ENCODE measurements around the gene DDX54.
"Not testable (repeated sequence)": the region's sequence is repeated elsewhere in the genome, so short reads cannot be mapped to it uniquely, and the experiment has no call there.

Gene DDX54

GRCh38 chr12:113161415-113162016 is 23.8 kb downstream of the DDX54 start:
- no peak for DNase-seq

- DNase-seq, result no peak
Measured at GRCh38 chr12:113159937-113160336, 25.3 kb downstream of the DDX54 start.

GRCh38 chr12:113158439-113159203 is 26.7 kb downstream of the DDX54 start:
- DNase-seq, result no peak

GRCh38 chr12:113157218-113157859 is 27.9 kb downstream of the DDX54 start:
- no peak for DNase-seq

DNA sequence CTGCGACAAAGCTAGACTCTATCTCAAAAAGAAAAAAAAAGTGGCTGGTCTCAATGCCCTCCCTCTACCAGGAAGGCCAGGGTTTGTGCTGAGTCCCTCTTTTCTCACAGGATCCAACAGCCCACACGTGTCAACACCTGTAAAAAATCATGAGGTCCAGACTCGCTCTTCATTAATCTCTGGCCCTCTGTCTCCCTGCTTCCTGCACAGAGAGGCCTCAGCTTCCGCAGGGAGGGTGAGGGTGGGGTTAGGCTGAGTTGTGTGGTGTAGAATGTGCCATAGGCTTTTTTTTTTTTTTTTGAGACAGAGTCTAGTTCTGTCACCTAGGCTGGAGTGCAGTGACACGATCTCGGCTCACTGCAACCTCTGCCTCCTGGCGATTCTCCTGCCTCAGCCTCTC is 29.6 kb downstream of the DDX54 start:
- DNase-seq, result no peak

GRCh38 chr12:113155060-113155459 is 30.2 kb downstream of the DDX54 start:
- no peak for DNase-seq

DNA sequence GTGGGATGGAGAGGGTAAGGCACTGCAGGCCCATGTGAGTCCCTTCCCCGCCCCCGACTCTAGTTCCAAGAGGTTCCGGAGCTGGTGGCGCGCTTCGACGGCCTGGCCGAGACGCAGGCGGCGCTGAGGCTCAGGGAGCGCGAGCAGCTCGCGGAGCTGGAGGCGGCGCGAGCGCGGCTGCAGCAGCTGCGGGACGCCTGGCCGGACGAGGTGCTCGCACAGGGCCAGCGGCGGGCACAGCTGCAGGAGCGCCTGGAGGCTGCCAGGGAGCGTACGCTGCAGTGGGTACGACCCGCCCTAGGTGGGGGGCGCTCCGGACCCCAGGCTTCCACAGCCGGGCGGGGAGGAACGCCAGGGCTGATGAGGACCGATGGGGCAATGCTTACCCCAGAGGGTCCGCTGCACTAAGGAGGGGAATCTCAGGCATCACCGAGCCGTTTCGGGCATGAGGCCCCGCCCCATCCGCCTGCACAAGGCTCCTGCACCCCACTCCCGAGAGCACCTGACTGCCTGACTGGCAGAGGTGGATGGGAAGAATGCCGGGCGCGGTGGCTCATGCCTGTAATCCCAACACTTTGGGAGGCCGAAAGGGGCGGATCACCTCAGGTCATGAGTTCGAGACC is 30.8 kb downstream of the DDX54 start:
- DNase-seq, result no peak

DNA sequence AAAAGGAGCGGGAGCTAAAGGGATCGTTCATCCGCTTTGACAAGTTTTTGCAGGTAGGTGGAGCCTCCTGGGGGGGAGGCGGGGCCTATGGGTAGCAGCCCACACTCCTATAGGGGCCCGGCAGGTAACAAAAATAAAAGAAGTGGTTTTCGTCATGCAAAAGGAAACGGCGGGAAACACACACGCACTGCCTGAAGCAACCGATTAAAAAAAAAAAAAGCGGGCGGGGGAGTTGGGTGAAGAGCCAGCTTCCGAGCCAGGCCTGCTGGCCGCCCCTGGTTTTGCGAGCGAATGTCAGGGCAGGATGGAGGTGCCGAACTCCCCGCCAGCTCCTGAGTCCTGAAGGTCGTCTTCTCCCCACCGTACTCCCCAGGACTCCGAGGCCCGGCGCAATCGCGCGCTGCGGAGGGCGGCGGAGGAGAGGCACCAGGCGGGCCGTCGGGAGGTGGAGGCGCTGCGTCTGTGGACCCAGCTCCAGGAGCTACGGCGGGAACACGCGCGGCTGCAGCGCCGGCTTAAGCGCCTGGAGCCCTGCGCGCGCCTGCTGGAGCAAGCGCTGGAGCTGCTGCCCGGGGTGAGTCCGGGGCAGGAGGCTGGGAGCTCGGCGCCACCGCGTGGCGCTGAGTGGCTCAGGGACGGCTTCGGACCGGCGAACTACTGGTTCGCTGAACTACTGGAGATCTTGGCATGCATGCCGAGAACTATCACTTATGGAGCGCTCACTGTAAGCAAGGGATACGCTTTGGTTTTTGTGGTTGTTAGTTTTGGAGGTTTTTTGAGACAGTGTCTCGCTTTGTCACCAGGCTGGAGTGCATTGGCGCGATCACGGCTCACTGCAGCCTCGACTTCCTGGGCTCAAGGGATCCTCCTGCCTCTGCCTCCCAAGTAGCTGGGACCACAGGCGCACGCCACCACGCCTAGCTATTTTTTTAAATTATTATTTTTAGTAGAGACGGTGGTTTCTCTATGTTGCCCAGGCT is 32.2 kb downstream of the DDX54 start:
- DNase-seq, result no peak

DNA sequence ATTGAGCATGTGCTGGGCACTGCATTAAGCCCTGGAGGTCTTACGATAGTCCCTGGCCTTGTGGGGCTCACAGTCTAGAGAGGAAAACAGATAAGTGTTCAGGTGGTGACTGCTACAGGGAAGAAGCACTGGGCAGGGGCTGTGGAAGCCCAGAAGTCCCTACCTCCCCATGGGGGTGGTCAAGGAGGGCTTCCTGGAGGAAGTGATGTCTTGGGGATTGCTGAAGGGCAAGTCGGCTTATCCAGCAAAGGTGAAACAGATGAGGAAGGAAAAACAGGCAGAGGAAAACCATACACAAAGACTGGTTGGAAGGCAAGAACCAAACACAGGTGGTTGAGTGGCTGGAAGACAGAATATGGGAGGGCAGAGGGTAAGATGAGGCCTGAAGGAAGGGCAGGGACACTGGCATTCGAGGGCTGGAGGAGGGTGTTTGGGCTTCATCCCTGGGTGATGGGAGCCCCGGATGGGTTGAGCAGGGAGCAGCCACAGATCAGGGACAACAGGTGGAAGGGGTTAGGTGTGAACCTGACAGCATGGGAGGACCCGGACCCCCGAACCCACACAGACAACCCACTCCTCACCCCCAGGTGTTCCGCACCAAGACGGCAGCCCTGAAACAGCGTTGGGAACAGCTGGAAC is 33.0 kb downstream of the DDX54 start:
- no peak for DNase-seq

DNA sequence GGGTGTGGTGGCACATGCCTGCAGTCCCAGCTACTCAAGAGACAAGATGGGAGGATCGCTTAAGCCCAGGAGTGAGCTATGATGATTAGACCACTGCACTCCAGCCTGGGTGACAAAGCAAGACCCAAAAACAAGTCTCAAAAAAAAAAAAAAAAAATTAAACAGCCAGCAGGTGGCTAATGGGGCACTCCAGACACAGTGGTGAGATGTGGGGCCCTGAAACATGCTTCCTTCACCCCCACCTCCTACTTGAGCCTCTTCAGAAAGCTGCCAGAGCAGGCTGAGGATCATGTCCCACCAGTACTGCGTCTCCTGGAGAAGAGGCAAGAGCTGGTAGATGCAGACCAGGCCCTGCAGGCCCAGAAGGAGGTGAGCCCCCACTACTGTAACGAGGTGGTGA is 33.6 kb downstream of the DDX54 start:
- DNase-seq, result no peak

- no peak for DNase-seq
Measured at GRCh38 chr12:113149361-113150150, 35.7 kb downstream of the DDX54 start, which contains the start of gene CFAP73. CFAP73 (plus strand) TSS chr12:113149724; CDS start chr12:113149858, 134 bp downstream.

- no peak for DNase-seq
Measured at GRCh38 chr12:113146999-113147398, 38.3 kb downstream of the DDX54 start.

DNA sequence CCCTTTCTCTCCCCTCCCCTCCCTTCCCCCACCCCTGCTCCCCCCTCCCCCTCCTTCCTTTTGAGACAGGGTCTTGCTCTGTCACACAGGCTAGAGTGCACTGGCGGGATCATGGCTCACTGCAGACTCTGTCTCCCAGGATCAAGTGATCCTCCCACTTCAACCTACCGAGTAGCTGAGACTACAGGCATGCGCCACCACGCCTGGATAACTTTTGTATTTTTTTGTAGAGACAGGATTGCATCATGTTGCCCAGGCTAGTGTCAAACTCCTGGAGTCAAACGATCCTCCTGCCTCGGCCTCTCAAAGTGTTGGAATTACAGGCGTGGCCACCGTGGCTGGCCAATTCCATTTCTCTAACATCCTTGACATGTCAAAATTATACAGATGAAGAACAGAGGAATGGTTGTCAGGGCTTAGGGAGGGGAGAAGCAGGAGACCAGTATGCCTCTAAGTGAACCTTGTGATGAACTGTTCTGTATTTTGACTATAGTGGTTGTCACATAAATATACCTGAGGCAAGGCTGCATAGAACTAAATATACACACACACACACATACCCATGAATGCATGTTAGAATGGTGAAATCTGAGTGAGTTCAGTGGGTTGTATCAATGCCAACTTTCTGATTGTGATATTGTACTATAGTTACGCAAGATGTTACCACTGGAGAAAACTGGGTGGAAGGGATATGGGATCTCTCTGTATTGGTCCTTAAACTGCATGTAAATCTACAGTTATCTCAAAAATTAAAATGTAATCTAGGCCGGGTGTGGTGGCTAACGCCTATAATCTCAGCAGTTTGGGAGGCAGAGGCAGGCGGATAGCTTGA is 39.3 kb downstream of the DDX54 start:
- DNase-seq, result no peak

DNA sequence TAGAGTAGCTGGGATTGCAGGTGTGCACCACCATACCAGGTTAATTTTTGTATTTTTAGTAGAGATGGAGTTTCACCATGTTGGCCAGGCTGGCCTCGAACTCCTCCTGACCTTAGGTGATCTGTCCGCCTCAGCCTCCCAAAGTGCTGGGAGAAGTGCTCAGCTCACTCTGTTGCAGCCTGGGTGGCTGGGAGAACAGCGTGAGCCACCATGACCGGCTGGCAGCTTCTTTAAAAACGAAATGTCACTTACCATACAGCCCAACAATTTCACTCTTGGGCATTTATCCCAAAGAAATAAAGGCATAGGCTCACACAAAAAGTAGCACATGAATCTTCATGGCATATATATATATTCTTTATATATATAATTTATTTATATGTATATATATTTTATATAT is 40.5 kb downstream of the DDX54 start:
- DNase-seq, result no peak

- DNase-seq, result no peak
Measured at GRCh38 chr12:113143959-113144358, 41.3 kb downstream of the DDX54 start.

- no peak for DNase-seq
Measured at GRCh38 chr12:113142886-113143332, 42.4 kb downstream of the DDX54 start.

DNA sequence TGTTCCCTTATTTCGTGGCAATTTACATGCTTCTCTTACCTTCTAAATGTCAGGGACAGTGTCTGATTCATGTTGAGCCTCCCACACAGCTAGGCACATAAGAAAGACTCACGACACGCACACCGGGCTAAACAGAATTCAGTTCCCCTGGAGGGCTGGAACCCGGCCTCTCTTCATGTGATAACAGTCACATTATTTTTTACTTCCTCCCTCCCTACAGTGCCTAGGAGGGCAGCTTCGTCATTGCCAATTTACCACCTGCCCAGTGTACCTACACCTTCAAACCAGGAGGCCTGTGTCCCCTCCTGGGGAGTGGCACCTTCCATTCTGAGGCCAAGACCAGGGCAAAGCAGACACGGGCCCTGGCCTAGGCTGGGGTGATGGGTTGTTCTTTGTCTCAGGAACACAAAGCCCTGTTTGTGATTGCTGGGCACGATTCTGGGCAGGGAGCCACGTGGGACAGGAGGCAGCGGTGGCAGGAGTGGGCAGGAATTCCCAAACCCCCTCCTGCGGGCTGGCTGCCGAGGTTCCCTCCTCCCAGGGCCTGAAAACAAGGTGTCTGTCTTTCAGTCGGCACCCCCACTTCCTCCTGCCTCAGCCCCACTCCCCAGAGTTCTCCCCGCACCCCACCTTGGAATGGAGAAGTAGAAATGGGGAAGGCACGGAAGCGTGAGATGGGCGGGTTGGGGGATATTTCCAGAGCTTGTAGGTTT is 42.9 kb downstream of the DDX54 start:
- no peak for DNase-seq

DNA sequence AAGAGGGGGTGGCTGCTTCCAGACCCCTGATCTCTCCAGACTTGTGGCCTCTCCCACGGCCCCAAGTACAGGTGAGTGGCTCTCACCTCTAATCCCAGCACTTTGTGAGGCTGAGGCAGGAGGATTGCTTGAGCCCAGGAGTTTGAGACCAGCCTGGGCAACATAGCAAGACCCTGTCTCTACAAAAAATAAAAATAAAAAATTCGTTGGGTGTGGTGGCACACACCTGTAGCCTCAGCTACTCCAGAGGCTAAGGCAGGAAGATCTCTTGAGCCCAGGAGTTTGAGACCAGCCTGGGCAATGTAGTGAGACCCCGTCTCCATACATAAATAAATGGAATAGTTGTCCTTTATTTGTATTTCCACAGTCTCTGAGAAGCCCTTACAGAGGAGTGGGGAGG is 43.6 kb downstream of the DDX54 start:
- not testable (repeated sequence) for DNase-seq

DNA sequence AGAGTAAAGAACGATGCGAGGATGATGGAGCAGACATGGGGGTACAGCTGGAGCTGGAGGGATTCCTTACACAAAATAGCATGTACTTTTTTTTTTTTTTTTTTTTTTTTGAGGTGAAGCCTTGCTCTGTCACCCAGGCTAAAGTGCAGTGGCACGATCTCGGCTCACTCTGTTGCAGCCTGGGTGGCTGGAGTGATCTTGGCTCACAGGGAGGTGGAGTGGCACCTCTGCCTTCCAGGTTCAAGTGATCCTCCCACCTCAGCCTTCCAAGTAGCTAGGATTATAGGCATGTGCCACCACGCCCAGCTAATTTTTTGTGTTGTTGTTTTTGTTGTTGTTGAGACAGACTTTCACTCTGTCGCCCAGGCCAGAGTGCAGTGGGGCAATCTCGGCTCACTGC is 44.6 kb downstream of the DDX54 start:
- no peak for DNase-seq
